GM23248 (cell line): ENCODE results near the gene ATG16L2. TPM values are rescaled to one million over a fixed set of nuclear protein-coding genes. Genes with fewer than 3 reads are reported as not detected.
A peak's percentile ranks its signal among the peaks of the same experiment; 100 is the strongest.
"Not testable (repeated sequence)": the region's sequence is repeated elsewhere in the genome, so short reads cannot be mapped to it uniquely, and the experiment has no call there.

Experiments
- DNase-seq: peaks from one replicate; pipeline ENCODE4 v3.0.0-alpha.2; 2015
- H2AFZ ChIP-seq: fragments of 200-600 bp; sonication (generic); 2 replicates; pipeline ENCODE4 v1.6.1; 2016; ENCODE audit warnings: antibody characterized with exemption
- H3F3A ChIP-seq: fragments of 200-600 bp; sonication (generic); 2 replicates; pipeline ENCODE4 v1.6.1; 2016; ENCODE audit warnings: mild to moderate bottlenecking, antibody characterized with exemption, mixed run types; ENCODE audit not compliant: insufficient read depth
- H3K27ac ChIP-seq: fragments of 200-600 bp; sonication (generic); 2 replicates; pipeline ENCODE4 v1.5.1; 2016; ENCODE audit warnings: mild to moderate bottlenecking
- H3K27me3 ChIP-seq: fragments of 200-600 bp; sonication (generic); replicated peaks from 2 replicates; pipeline ENCODE4 v1.6.1; 2016; ENCODE audit warnings: mild to moderate bottlenecking; ENCODE audit not compliant: insufficient read depth
- H3K36me3 ChIP-seq: fragments of 200-600 bp; sonication (generic); 2 replicates; pipeline ENCODE4 v1.6.1; 2016; ENCODE audit warnings: low read depth, mild to moderate bottlenecking
- H3K4me1 ChIP-seq: fragments of 200-600 bp; sonication (generic); 2 replicates; pipeline ENCODE4 v1.6.1; 2016; ENCODE audit warnings: mild to moderate bottlenecking; ENCODE audit not compliant: insufficient read depth
- H3K4me2 ChIP-seq: fragments of 200-600 bp; sonication (generic); one replicate; pipeline ENCODE4 v1.6.1; 2016; ENCODE audit warnings: mild to moderate bottlenecking; ENCODE audit not compliant: unreplicated experiment
- H3K4me3 ChIP-seq: fragments of 200-600 bp; sonication (generic); 2 replicates; pipeline ENCODE4 v1.5.1; 2016; ENCODE audit warnings: mild to moderate bottlenecking
- H3K79me2 ChIP-seq: fragments of 200-600 bp; sonication (generic); 2 replicates; pipeline ENCODE4 v1.6.1; 2016; ENCODE audit warnings: mild to moderate bottlenecking; ENCODE audit not compliant: insufficient read depth
- H3K9ac ChIP-seq: fragments of 200-600 bp; sonication (generic); 2 replicates; pipeline ENCODE4 v1.6.1; 2016; ENCODE audit warnings: mild to moderate bottlenecking
- H3K9me2 ChIP-seq: fragments of 200-600 bp; sonication (generic); 2 replicates; pipeline ENCODE4 v1.6.1; 2016; ENCODE audit warnings: mixed run types, mild to moderate bottlenecking, moderate library complexity; ENCODE audit not compliant: insufficient read depth
- H3K9me3 ChIP-seq: fragments of 200-600 bp; sonication (generic); one replicate; pipeline ENCODE4 v1.6.1; 2017; ENCODE audit warnings: low read depth
- H4K20me1 ChIP-seq: fragments of 200-600 bp; sonication (generic); 2 replicates; pipeline ENCODE4 v1.6.0; 2016; ENCODE audit not compliant: insufficient read depth
- EZH2 ChIP-seq: fragments of 200-600 bp; sonication (generic); IDR thresholded peaks from 2 replicates; pipeline ENCODE4 v1.6.1; 2018; ENCODE audit warnings: antibody characterized with exemption, mild to moderate bottlenecking; ENCODE audit not compliant: insufficient read depth, poor library complexity, severe bottlenecking
- EZH2phosphoT487 ChIP-seq: fragments of 200-600 bp; sonication (generic); IDR thresholded peaks from 2 replicates; pipeline ENCODE4 v1.6.1; 2018; ENCODE audit warnings: antibody characterized with exemption, moderate library complexity, mild to moderate bottlenecking, low read depth; ENCODE audit not compliant: insufficient read depth
- WGBS, 2 experiments: methylation state at CpG; one replicate each; pipeline ENCODE4 v1.1.6; 2015 to 2017; ENCODE audit warnings: low lambda C conversion rate in 2 of 2, low coverage in 1 of 2; ENCODE audit errors: missing lambda C conversion rate in 2 of 2; 5-methylcytosine and 5-hydroxymethylcytosine counted together
- in situ Hi-C: fragments of 300-500 bp; cut with MboI; formaldehyde crosslinking; loops from 2 replicates; pipeline ENCODE4 v1.15.0; 2020
- polyA plus RNA-seq: library from polyadenylated mRNA; unstranded; fragments of >200 nt; fragmentation: Nextera tagmentation; extraction: Ambion mirVana; gene quantifications from 2 replicates; pipeline ENCODE4 v1.2.1, GENCODE V29; 2016
- total RNA-seq: library from RNA; depleted of rRNA; stranded (reverse); fragments of >200 nt; shearing (Covaris generic); gene quantifications from 2 replicates; pipeline ENCODE4 v1.2.3, GENCODE V29; 2014

The ATG16L2 gene
- total and polyA plus RNA-seq, 2 experiments from 2014 or later: 12.3 to 14.3 TPM

DNA sequence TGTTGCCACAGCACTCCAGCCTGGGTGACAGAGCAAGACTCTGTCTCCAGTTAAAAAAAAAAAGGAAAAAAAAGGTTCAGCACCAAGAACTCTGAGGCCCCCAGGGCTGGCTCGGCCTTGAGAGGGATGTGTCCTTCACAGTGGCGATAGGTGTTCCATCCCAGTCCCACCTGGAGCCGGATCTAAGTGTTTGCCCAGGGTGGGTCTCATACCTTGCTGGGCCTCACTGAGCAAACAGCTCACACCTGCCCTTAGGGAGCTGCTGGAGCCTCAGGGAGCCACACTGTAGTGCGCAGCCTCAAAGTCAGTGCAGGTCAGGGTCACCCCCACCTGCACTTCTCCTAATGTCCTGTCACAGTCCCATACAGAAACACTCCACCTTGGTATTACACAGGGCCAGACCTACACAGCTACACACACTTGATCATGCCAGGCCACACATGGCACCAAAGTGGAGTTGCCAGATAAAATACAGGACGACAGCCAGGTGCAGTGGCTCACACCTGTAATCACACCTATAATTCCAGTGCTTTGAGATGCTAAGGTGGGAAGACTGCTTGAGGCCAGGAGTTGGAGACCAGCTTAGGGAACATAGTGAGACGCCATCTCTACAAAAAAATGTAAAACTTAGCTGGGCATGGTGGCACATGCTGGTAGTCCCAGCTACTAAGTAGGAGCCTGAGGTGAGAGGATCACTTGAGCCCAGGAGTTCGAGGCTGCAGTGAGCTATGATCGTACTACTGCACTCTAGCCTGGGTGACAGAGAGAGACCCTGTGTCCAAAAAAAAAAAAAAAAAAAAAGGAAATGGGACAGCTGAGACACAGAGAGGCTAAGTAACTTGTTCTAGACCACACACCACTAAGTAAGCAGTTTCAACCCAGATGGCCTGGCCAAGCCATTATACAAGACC is 27.7 kb upstream of the ATG16L2 start:
- Histone ChIP-seq H3K27me3 (no peaks in the 10 kb centered on the region), H3K4me3 (no peak overlapping the region), H3K36me3 (no peaks in the 10 kb centered on the region), H3K9ac (no peak overlapping the region), H3K4me2 (no peak overlapping the region), H3K79me2 (no peaks in the 10 kb centered on the region), H3K4me1 (peaks cover 13% of the 10 kb centered on the region), H3K27ac (no peak overlapping the region), H3F3A (no peaks in the 10 kb centered on the region), H4K20me1 (no peaks in the 10 kb centered on the region), H3K9me3 (no peaks in the 10 kb centered on the region), H2AFZ (no peak overlapping the region), H3K9me2 (no peaks in the 10 kb centered on the region)
- WGBS, 2 experiments: 81 to 85% methylated on average over 8 of the region's 8 CpGs
- in situ Hi-C loops: no loop called here
- DNase-seq: no peak
- TF ChIP-seq EZH2: no peak
- no peak for TF ChIP-seq EZH2phosphoT487

DNA sequence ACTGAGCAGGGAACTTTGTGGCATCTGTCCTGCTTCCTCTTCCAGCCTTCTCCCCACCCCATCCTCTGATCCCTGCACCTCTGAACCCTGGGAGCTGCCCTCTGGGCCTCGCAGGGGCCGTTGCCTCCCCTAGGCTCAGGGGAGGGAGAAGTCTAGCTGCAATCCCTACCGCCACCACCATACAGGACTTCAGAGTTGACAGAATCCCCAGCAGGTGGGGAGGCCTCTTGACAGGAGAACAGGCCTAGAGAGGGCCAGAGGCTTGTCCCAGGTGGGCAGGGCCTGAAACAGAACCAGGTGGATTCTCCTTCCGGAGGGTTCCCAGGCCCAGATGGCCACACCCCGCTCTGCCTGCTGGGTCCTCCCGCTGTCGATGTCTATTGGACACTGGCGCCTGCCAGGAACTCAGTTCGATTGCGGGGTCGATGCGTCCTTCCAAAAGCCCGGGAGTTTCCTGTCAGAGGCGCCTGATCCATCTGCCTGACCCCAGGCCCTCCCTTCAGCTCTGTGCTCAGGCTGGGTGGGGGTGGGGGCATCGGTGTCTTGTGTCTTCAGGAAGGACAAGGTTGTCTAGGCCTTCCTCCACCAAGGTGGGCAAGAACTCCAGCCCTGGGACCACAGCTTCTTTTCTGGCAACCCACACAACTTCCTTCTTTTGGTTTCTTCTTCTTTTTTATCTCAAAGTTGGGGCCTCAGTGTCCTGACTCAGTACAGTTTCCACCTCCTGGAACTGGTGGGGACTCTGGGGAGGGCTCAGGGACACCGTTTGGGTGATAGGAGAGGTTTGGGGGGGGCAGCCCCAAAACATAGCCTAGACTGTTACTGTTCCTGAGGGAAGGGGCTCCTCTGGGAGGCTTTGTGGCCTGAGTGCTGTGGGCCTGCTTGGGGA is 26.8 kb upstream of the ATG16L2 start:
- Histone ChIP-seq H3F3A (no peaks in the 10 kb centered on the region), H3K36me3 (no peaks in the 10 kb centered on the region), H2AFZ (no peak overlapping the region), H4K20me1 (no peaks in the 10 kb centered on the region), H3K79me2 (no peaks in the 10 kb centered on the region), H3K4me1 (peaks cover 13% of the 10 kb centered on the region), H3K9me3 (no peaks in the 10 kb centered on the region), H3K9me2 (no peaks in the 10 kb centered on the region), H3K27me3 (no peaks in the 10 kb centered on the region), H3K9ac (no peak overlapping the region), H3K27ac (no peak overlapping the region), H3K4me3 (no peak overlapping the region), H3K4me2 (no peak overlapping the region)
- TF ChIP-seq EZH2phosphoT487 (no peak), EZH2 (no peak)
- no peak for DNase-seq
- WGBS, 2 experiments: 74 to 76% methylated on average over 16 of the region's 16 CpGs
- in situ Hi-C loops: no loop called here

DNA sequence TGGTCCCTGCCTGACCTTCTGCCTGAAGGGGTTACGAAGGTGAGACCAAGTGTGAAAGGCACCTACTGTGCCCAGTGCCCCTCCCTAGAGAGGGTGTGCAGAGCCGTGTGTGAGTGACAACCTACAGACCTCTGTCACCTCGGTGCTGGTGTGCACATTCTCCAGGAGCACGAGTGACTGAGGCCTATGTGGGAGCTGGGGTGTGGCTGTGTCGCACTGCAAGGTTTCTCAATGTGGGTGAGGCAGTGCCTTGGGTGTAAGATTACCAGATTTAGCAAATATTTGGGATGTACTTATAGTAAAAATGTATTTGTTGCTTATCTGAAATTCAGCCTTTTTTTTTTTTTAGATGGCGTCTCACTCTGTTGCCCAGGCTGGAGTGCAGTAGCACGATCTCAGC is 26.0 kb upstream of the ATG16L2 start:
- H3K36me3 ChIP-seq: no peaks in the 10 kb centered on the region
- no peaks in the 10 kb centered on the region for H3F3A ChIP-seq
- in situ Hi-C loops: no loop called here
- H3K9me3 ChIP-seq: no peaks in the 10 kb centered on the region
- H3K4me1 ChIP-seq: peaks cover 17% of the 10 kb centered on the region
- H3K4me2 ChIP-seq: no peak overlapping the region
- H3K4me3 ChIP-seq: no peak overlapping the region
- H3K27me3 ChIP-seq: no peaks in the 10 kb centered on the region
- H3K27ac ChIP-seq: no peak overlapping the region
- no peaks in the 10 kb centered on the region for H4K20me1 ChIP-seq
- no peak for TF ChIP-seq EZH2
- no peak for DNase-seq
- H2AFZ ChIP-seq: no peak overlapping the region
- no peak overlapping the region for H3K9ac ChIP-seq
- H3K9me2 ChIP-seq: no peaks in the 10 kb centered on the region
- H3K79me2 ChIP-seq: no peaks in the 10 kb centered on the region
- 86 to 87% methylated on average over 7 of the region's 7 CpGs for WGBS, 2 experiments

DNA sequence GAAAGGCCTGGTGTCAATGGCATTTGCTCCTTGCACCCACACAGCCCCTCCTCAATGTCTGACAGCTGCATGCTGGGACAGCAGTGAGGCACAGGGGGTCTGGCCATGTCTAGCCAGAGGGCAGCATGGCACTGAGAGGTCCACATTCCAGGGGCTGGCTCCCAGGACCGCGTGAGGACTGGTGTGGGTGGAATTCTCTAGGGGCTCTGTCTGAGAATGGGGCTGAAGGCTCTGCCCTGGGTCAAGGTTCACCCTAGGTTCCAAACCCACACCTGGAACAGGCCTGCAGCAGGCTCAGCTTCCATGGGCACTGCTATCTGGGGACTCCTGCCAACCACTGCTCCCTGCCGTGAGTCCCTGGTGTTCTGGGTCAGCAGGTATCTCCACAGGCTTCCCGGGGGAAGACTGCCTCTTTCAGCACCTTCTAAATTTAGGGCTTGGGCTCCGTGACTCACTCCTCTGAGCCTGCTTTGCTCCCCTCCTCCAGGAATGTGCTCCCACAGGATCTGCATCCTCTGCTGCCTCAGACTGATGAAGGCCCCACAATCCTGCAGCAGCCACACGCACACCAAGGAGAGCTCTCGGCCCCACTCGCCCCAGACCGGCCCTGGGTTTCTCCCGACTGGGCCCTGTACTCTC is 24.6 kb upstream of the ATG16L2 start:
- no peak overlapping the region for H3K9ac ChIP-seq
- 0 out of 2 replicates have a peak overlapping the region, but pooled peaks have one; percentile 3 for H2AFZ ChIP-seq
- H3K27ac ChIP-seq: no peak overlapping the region
- peaks cover 3% of the 10 kb centered on the region for H3F3A ChIP-seq
- TF ChIP-seq EZH2: no peak
- TF ChIP-seq EZH2phosphoT487: no peak
- peak overlapping the region; percentile 2 for H3K4me2 ChIP-seq
- peak; percentile 75 for DNase-seq
- no peaks in the 10 kb centered on the region for H3K27me3 ChIP-seq
- no peak overlapping the region for H3K4me3 ChIP-seq
- in situ Hi-C loops: no loop called here
- H3K79me2 ChIP-seq: no peaks in the 10 kb centered on the region
- no peaks in the 10 kb centered on the region for H3K36me3 ChIP-seq
- H3K4me1 ChIP-seq: peaks cover 24% of the 10 kb centered on the region
- 38% methylated on average over 10 of the region's 10 CpGs for WGBS, 2 experiments
- no peaks in the 10 kb centered on the region for H4K20me1 ChIP-seq
- no peaks in the 10 kb centered on the region for H3K9me2 ChIP-seq
- no peaks in the 10 kb centered on the region for H3K9me3 ChIP-seq

DNA sequence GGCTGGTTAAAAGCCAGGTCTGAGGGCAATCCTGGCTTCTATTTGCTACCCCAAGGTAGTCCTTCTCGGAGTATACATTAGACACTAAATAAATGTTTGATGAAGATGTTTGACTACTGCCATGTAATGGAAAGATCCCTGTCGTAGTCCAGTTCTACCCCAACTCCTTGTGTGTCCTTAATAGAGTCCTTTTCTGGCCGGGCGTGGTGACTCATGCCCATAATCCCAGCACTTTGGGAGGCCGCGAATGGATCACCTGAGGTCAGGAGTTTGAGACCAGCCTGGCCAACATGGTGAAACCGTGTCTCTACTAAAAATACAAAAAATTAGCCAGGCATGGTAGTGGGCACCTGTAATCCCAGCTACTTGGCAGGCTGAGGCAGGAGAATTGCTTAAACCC is 23.0 kb upstream of the ATG16L2 start:
- H2AFZ ChIP-seq, H3K27me3 ChIP-seq, in situ Hi-C loops, H3K4me2 ChIP-seq, H3K4me3 ChIP-seq, H3K36me3 ChIP-seq, H3K27ac ChIP-seq, H3F3A ChIP-seq, H4K20me1 ChIP-seq, DNase-seq, H3K79me2 ChIP-seq, H3K9me2 ChIP-seq, H3K9me3 ChIP-seq, H3K9ac ChIP-seq: not testable (repeated sequence)
- H3K4me1 ChIP-seq: peaks cover 26% of the 10 kb centered on the region
- WGBS, 2 experiments: 79 to 82% methylated on average over 7 of the region's 7 CpGs
